Transverse colon (tissue), 4 donors: ENCODE data around the gene GJD3. TPM values are rescaled to one million over a fixed set of nuclear protein-coding genes. Genes with fewer than 3 reads are reported as not detected.

ENCODE experiments used
- DNase-seq: peaks from one replicate; pipeline ENCODE4 v3.0.0-alpha.2; 2019
- H3K27ac ChIP-seq, 4 donors: fragments of 200-600 bp; sonication (generic); 2 replicates each; pipeline ENCODE4 v1.5.1; 2016 to 2018; ENCODE audit warnings: inconsistent platforms in 4 of 4
- H3K27me3 ChIP-seq: fragments of 200-600 bp; sonication (generic); 2 replicates; pipeline ENCODE4 v1.5.1; 2017; ENCODE audit warnings: inconsistent platforms
- H3K36me3 ChIP-seq, 4 donors: fragments of 200-600 bp; sonication (generic); 2 replicates each; pipeline ENCODE4 v1.5.1; 2017 to 2019; ENCODE audit warnings: inconsistent platforms in 4 of 4
- H3K4me1 ChIP-seq, 4 donors: fragments of 200-600 bp; sonication (generic); 2 replicates each; pipeline ENCODE4 v1.5.1; 2017 to 2020; ENCODE audit warnings: inconsistent platforms in 4 of 4
- H3K4me3 ChIP-seq, 4 donors: fragments of 200-600 bp; sonication (generic); 1 replicate in 1 of 4; 2 replicates in 3 of 4; pipeline versions ENCODE4 v1.5.1 to v1.6.1; 2017 to 2019; ENCODE audit warnings: inconsistent platforms in 4 of 4
- H3K9me3 ChIP-seq, 2 donors: fragments of 200-600 bp; sonication (generic); 2 replicates each; pipeline ENCODE4 v1.5.1; 2017 to 2019; ENCODE audit warnings: inconsistent platforms in 2 of 2
- EP300 ChIP-seq: sonication (generic); formaldehyde crosslinking; IDR thresholded peaks from one replicate; pipeline ENCODE4 v1.6.1; 2017; ENCODE audit warnings: antibody characterized with exemption, low read depth
- POLR2A ChIP-seq: fragments of 450-650 bp; IDR thresholded peaks from one replicate; pipeline ENCODE4 v1.6.1; 2016; ENCODE audit warnings: antibody characterized with exemption, mild to moderate bottlenecking, moderate library complexity
- POLR2AphosphoS5 ChIP-seq, 3 donors: sonication (generic); formaldehyde crosslinking; IDR thresholded peaks; one replicate each; pipeline ENCODE4 v1.6.1; 2016; ENCODE audit warnings: antibody characterized with exemption in 3 of 3
- WGBS, 2 donors: methylation state at CpG; one replicate each; pipeline ENCODE4 v1.1.5; 2018; ENCODE audit warnings: low coverage in 1 of 2; 5-methylcytosine and 5-hydroxymethylcytosine counted together
- in situ Hi-C, 4 donors: fragments of 200-750 bp; cut with MboI; loops; one replicate each; pipeline versions ENCODE4 v1.15.0 to v1.15.1; 2017; ENCODE audit warnings: low sequenced_read_pairs in 3 of 4, low pct_ligation_motif_present in 1 of 4, low pct_unique_long_range_greater_than_20kb in 1 of 4
- intact Hi-C: fragments of 100-400 bp; cut with DNase I; formaldehyde crosslinking; loops from one replicate; pipeline ENCODE4 v1.15.1; 2023; ENCODE audit warnings: low total_unique reads
- total RNA-seq, 4 donors: library from RNA; depleted of rRNA; stranded (reverse); fragments of >200 nt; gene quantifications; one replicate each; pipeline ENCODE4 v1.1.0, GENCODE V29; 2016
- TF ChIP-seq, protein P1 (sequence below), 5 experiments: fragments of 200-600 bp in 3 of 5; fragments of 450-650 bp in 2 of 5; sonication (generic) in 3 of 5; IDR thresholded peaks; 1 replicate in 2 of 5; 2 replicates in 3 of 5; pipeline ENCODE4 v1.5.1; 2016 to 2017; ENCODE audit warnings: antibody characterized with exemption in 5 of 5, inconsistent platforms in 3 of 5, mild to moderate bottlenecking in 2 of 5, moderate library complexity in 1 of 5

Gene GJD3
- total RNA-seq, 4 donors from 2014 or later = not detected

- 54% methylated on average over 18 of the region's 19 CpGs; no CpG with 5 or more reads in 1 of the 2 donors for WGBS, 2 donors
- TF ChIP-seq, protein P1, sequence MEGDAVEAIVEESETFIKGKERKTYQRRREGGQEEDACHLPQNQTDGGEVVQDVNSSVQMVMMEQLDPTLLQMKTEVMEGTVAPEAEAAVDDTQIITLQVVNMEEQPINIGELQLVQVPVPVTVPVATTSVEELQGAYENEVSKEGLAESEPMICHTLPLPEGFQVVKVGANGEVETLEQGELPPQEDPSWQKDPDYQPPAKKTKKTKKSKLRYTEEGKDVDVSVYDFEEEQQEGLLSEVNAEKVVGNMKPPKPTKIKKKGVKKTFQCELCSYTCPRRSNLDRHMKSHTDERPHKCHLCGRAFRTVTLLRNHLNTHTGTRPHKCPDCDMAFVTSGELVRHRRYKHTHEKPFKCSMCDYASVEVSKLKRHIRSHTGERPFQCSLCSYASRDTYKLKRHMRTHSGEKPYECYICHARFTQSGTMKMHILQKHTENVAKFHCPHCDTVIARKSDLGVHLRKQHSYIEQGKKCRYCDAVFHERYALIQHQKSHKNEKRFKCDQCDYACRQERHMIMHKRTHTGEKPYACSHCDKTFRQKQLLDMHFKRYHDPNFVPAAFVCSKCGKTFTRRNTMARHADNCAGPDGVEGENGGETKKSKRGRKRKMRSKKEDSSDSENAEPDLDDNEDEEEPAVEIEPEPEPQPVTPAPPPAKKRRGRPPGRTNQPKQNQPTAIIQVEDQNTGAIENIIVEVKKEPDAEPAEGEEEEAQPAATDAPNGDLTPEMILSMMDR (IDR thresholded peaks at IDR 0.05) = no peak
- TF ChIP-seq POLR2A = peak; percentile 22
- TF ChIP-seq POLR2AphosphoS5 (IDR thresholded peaks at IDR 0.05) = peak in 1 of 3 donors; percentile 46
These were observed 43.6 kb downstream of the GJD3 start for GRCh38 chr17:40320756-40321523.

DNA sequence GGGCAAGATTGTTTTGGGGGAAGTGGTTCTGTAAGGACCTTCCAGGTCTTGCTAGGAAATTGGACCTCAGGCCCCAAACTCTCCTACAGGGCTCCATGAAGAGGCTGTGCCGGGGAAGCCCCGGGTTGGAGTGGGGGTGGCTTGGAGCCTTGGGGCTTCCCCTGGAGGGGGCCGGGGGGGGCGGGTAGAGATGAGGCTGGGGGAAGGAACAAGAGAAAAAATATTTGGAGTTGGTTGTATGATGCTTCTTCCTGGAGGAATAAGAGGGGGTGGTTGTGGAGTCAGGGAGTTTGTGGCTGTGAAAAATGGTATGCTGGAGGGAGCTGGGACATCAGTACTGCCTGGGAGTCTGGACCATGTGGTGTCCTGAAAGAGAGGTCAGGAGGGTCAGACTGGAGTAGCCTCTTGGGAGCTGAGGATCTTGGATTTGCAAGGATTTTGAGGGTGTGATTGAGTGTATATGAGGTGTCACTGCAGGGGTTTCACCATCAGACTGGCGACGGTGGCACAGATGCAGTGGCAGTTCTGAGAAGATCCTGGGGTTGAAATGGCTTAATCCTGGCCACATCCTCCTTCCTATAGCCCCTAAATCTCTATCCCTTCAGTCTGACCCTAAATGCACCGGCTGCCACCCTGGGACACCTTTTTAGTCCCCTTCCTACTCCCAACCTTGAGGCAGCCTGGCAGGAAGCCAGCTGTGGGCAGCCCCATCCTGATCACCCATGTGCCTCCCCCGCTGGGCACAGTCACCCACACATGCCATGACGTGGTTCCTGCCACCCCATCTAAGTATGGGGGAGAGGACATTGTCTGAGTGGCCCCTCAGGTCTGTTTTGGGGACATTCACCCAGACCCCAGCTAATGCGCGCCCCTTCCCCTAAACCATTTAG, 44.6 kb downstream of the GJD3 start:
- no peaks in the 10 kb centered on the region for H3K9me3 ChIP-seq
- no peaks in the 10 kb centered on the region for H3K36me3 ChIP-seq
- WGBS, 2 donors = 57% methylated on average over 11 of the region's 11 CpGs; no CpG with 5 or more reads in 1 of the 2 donors
- TF ChIP-seq POLR2AphosphoS5 (IDR thresholded peaks at IDR 0.05) (no peak), POLR2A (no peak), EP300 (no peak)
- TF ChIP-seq, protein P1 (IDR thresholded peaks at IDR 0.05) = no peak
- peak overlapping the region; percentile 91 to 96 (median 92) for H3K27ac ChIP-seq
- in situ Hi-C loops (no loop called here), intact Hi-C loops (no loop called here)
- H3K4me3 ChIP-seq = peak overlapping the region in 2 of 4 donors; percentile 15 to 85
- H3K4me1 ChIP-seq = peaks cover 77 to 93% (median 89%) of the 10 kb centered on the region in 4 donors
- peak; percentile 75 for DNase-seq
- H3K27me3 ChIP-seq = no peaks in the 10 kb centered on the region

More at GRCh38 chr17:40320756-40321523, 43.6 kb downstream of the GJD3 start:
- in situ Hi-C loops = no loop called here
- H3K27ac ChIP-seq = peak overlapping the region; percentile 91 to 96 (median 92)
- no peaks in the 10 kb centered on the region for H3K36me3 ChIP-seq
- H3K4me1 ChIP-seq = peaks cover 77 to 94% (median 92%) of the 10 kb centered on the region in 4 donors
- intact Hi-C loops = no loop called here
- no peaks in the 10 kb centered on the region for H3K9me3 ChIP-seq
- no peaks in the 10 kb centered on the region for H3K27me3 ChIP-seq
- peak; percentile 60 for DNase-seq
- H3K4me3 ChIP-seq = peak overlapping the region in 2 of 4 donors; percentile 28 to 35

GRCh38 chr17:40318830-40319391, 45.6 kb downstream of the GJD3 start:
- H3K4me1 ChIP-seq = peaks cover 76 to 93% (median 87%) of the 10 kb centered on the region in 4 donors
- H3K27me3 ChIP-seq = no peaks in the 10 kb centered on the region
- no peak for DNase-seq
- no peaks in the 10 kb centered on the region for H3K9me3 ChIP-seq
- TF ChIP-seq POLR2AphosphoS5 (IDR thresholded peaks at IDR 0.05) = no peak
- TF ChIP-seq POLR2A = no peak
- TF ChIP-seq EP300 = no peak
- TF ChIP-seq, protein P1 (IDR thresholded peaks at IDR 0.05) = peak in 3 of 5 experiments; percentile 10 to 24 (median 12)
- H3K36me3 ChIP-seq = no peaks in the 10 kb centered on the region
- intact Hi-C loops = no loop called here
- in situ Hi-C loops = no loop called here
- H3K4me3 ChIP-seq = peak overlapping the region; percentile 77 to 92 (median 82)
- H3K27ac ChIP-seq = peak overlapping the region; percentile 91 to 96 (median 92)
- 2% methylated on average over 12 of the region's 13 CpGs; no CpG with 5 or more reads in 1 of the 2 donors for WGBS, 2 donors
